HG03045 (cell line): ENCODE measurements around the gene MTG2.
"Not testable (repeated sequence)": the region's sequence is repeated elsewhere in the genome, so short reads cannot be mapped to it uniquely, and the experiment has no call there.

Source experiments
- ATAC-seq: cut with Tn5 transposase; IDR thresholded peaks from one replicate; pipeline ENCODE4 v1.9.1; 2021; ENCODE audit warnings: mild to moderate bottlenecking, moderate library complexity; ENCODE audit not compliant: unreplicated experiment

Gene MTG2

GRCh38 chr20:62145688-62146018 lies 37.2 kb upstream of the MTG2 start:
- no peak for ATAC-seq

DNA sequence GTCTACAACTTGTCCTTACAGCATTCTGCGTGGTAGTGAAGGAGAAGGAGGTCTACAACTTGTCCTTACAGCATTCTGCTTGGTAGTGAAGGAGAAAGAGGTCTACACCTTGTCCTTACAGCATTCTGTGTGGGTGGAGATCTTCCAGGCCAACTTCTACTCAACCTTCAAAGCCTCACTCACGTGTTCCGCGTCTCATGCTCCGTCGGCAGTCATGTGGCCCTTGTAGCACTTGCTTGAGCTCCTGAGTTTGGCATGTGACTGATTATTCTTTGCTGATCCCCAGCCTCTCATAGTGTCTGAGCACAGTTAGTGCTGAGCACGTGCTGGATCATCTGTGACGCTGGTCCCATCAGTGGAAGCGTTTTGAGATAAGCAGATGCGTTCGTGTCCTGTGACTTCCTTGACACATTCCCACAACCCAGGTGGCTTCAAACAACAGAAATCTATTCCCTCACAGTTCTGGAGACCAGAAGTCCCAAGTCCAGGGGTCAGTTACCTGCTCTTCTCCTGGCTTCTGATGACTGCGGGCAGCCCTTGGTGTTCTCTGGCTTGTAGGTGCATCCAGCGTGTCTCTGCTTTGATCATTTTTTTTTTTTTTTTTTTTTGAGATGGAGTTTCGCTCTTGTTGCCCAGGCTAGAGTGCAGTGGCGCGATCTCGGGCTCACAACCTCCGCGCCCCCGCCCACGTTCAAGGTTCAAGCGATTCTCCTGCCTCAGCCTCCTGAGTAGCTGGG lies 36.6 kb upstream of the MTG2 start:
- no peak for ATAC-seq

GRCh38 chr20:62147125-62147524 lies 35.7 kb upstream of the MTG2 start:
- no peak for ATAC-seq

DNA sequence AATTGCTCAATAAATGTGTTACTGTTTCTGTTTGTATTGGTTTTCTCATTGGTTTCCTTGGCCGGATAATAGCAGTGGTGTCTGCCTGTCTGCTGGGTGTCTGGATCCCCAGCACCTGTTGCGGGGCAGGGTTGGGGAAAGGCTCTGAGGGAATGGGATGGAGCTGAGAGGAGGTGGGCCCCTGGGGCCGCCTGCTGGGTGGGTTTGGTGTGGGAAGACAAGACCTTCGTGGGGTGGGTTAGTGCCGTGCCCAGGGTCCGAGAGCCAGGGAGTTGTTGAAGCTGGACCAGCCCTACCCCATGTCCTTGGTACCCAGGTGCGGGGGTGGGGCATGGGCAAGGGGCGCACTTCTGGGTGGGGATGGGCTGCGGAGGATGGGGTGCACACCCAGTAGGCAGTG lies 35.3 kb upstream of the MTG2 start:
- ATAC-seq, result no peak

DNA sequence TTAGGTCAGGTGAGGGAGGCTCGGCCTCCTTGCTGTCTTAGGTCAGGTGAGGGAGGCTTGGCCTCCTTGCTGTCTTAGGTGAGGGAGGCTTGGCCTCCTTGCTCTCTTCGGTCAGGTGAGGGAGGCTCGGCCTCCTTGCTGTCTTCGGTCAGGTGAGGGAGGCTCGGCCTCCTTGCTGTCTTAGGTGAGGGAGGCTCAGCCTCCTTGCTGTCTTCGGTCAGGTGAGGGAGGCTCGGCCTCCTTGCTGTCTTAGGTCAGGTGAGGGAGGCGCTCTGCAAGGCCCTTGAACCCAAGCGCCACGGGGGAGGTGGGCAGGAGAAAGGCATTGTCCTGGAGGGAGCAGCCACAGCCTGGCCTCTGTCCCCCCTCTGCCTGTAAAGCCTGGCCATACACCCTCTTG lies 34.4 kb upstream of the MTG2 start:
- not testable (repeated sequence) for ATAC-seq

GRCh38 chr20:62148908-62149314 lies 33.9 kb upstream of the MTG2 start:
- ATAC-seq, result no peak

DNA sequence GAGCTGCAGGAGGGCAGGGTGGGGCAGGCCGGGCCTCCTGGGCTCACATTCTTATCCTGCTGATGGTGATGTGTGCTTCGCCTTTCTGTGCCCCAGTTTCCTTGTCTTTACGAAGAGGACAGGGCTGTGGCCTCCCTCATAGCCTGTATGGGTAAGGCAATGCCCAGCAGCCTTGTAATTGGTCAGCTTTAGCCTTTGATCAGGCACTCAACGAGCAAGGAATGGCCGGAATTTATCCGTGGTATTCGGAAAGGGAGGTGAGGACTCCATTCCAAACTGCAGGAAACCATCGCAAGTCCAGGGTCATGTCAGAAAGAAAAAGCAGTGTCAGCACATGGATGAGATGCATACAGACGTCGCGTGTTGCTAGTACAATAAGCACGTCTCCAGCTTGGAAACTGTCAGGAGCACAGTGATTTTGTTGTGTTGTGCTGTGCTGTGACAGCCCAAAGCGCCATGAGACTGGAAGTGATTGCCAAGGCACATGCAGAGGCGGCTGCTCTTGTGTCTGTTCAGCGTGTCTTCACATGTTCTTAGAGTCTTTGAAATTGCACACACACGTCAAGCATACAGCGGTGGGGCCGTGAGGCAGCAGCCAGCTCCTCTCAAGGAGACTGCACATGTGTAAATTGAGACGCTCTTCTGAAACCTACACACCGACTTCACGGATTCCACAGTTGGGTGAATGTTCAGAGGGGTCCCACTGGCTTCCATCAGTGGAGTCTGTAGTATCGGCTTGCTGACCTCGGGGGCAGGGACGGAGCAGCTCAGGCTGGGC lies 33.1 kb upstream of the MTG2 start:
- ATAC-seq, result no peak

GRCh38 chr20:62150310-62150575 lies 32.6 kb upstream of the MTG2 start:
- no peak for ATAC-seq

DNA sequence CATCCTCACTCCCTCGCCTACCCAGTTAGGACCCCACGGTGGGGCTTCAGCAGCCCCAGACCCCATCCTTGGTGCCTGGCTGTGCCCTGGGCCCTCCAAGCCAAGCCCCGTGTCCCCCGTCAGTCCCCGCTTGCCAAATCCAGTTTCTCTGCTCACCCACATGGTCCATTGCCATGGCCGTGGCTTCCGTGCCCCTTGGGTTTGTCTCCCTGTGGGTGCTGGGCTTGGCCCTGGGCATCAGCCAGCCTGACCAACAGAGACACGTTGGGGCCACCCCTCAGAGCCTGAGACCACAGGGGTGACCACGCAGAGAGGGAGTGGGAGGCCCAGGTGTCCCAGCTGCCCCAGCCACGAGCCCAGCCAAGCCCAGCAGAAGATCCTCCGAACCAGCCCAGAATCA lies 31.6 kb upstream of the MTG2 start:
- no peak for ATAC-seq

GRCh38 chr20:62151835-62152364 lies 30.9 kb upstream of the MTG2 start:
- no peak for ATAC-seq

DNA sequence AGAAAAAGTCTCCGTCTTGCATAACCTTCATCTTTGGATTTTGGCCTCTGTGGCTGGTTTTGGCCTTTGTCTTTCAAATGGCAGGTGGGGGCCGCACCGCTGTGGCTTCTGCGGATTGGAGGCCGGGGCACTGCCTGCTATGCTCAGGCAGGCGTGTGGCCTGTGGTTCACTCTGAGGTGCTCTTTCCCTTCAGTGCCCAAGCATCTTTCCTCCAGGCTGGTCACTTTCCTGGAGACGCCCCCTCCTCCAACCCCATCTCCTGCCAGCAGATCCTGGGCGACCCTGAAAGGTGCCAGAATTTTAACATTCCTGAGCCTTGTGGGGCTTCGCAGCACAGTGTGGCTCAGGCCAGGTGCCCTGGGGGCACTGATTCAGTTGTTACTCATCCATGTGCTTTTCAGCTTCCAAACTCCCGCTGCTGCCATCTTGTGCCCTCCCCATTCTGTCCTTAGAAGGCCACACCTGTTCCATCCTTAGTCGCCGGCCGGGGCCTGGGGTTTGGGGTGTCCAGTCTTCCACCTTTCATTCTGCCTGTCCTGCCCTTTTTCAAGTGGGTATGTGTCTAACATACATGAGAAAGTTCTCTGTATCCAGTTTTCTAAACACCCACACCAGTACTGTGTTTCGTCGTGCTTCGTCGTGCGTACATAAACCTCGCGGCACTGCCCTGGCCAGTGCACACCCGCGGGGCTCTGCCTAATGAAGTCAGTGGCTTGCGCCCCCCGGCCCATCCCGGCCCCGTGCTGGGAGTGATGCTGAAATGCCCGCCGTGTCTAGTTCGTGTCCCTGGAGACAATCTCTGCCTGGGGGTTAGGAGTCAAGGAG lies 27.2 kb upstream of the MTG2 start:
- ATAC-seq, result no peak

GRCh38 chr20:62156254-62156556 lies 26.6 kb upstream of the MTG2 start:
- no peak for ATAC-seq

GRCh38 chr20:62156592-62157386 lies 26.0 kb upstream of the MTG2 start:
- ATAC-seq, result no peak

GRCh38 chr20:62157387-62158087 lies 25.3 kb upstream of the MTG2 start:
- ATAC-seq, result no peak

DNA sequence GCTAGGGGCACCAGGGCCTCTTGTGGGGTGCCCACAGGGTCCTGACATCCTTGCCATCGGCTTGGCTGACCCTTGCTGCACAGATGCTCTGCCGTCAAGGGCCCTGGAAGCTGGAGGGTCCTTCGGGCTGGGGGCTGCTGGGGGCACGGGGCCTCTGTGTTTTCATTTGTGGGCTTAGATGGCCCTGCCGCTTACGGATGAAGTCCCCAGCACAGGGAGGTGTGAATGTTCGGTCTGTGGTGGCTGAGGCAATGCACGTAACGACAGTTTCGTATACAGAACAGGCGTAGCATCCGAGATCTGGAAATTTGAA lies 24.8 kb upstream of the MTG2 start:
- ATAC-seq, result no peak

GRCh38 chr20:62158541-62158940 lies 24.3 kb upstream of the MTG2 start:
- ATAC-seq, result no peak

DNA sequence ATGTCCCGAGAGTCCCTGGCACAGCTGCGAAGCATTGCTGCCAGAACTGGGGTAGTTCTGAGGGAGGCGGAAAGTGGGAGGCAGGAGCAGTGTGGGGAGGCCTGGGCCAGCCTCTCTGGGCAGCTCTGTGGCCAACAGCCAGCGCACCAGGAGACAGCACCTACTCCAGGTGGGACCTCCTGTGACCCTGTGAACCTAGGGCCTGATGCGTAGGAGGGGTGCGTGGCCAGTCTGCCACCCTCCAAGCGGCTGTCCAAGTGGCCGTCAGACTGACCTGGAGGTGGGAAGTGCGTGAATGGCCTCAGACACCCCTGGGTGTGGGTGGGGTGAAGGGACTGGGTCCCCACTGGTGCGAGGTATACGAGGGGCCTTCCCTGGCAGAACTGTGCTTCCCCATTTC lies 23.8 kb upstream of the MTG2 start:
- no peak for ATAC-seq

DNA sequence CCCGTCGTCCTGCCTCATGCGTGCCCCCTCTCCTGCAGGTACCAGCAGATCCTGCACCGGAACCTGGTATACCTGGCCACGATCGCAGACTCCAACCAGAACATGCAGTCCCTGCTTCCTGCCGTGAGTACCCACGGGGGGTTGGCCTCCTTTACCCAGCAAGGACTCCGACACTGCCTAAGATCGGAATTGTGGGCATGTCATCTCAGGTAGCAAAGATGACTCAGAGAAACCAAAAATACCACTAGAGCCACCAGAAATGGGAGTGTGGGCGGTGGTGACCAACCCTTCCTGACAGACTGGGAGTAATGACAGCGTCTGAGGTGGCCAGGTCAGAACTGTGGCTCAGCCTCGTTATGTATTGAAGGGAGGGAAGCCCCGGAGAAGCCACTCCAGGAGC lies 23.0 kb upstream of the MTG2 start:
- no peak for ATAC-seq

DNA sequence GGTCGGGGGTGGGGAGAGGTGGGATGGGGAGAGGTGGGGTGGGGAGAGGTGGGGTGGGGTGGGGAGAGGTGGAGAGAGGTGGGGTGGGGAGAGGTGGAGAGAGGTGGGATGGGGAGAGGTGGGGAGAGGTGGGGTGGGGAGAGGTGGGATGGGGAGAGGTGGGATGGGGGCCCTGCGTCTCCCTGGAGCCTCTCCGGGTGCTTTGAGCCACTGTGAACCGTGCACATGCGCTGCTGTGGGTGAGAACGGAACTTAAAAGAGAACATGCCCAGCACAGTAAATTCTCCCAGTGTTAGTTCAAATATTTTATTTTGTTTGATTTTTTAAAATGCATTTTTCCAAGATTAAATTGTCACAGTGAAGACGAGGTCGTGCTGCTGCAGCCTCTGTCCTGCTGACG lies 22.6 kb upstream of the MTG2 start:
- no peak for ATAC-seq

GRCh38 chr20:62160876-62161275 lies 22.0 kb upstream of the MTG2 start:
- ATAC-seq, result no peak

GRCh38 chr20:62161347-62161746 lies 21.5 kb upstream of the MTG2 start:
- ATAC-seq, result no peak
